SK-N-SH (cell line): ENCODE measurements around the gene PLCB1. TPM values are rescaled to one million over a fixed set of nuclear protein-coding genes. Genes with fewer than 3 reads are reported as not detected.

Experiments
- CTCF ChIA-PET: fragments of 300-600, 350-600 bp; formaldehyde crosslinking; extraction: SDS; loops from one replicate; lab custom pipeline; 2021; lab: Yijun Ruan, JAX
- POLR2A ChIA-PET: fragments of 350-600 bp; sonication (Branson Sonifier 250); formaldehyde crosslinking; extraction: SDS; loops from one replicate; lab custom pipeline; 2020; ENCODE audit warnings: antibody characterized with exemption, inconsistent platforms; lab: Yijun Ruan, JAX
- DNase-seq: peaks from one replicate; pipeline ENCODE4 v3.0.0; 2012
- H2AFZ ChIP-seq: fragments of 200-600 bp; sonication (generic); 2 replicates; pipeline ENCODE4 v1.8.1; 2016; ENCODE audit warnings: antibody characterized with exemption, mild to moderate bottlenecking, low read depth
- H3F3A ChIP-seq: fragments of 200-600 bp; sonication (generic); replicated peaks from 2 replicates; pipeline ENCODE3; 2016; ENCODE audit warnings: antibody characterized with exemption, mild to moderate bottlenecking; ENCODE audit not compliant: insufficient read depth
- H3K27ac ChIP-seq, 2 experiments: fragments of 200-500 bp in 1 of 2; fragments of 200-600 bp in 1 of 2; sonication (Bioruptor generic) in 1 of 2; sonication (generic), shearing (Covaris generic) in 1 of 2; 2 replicates each; pipeline versions ENCODE4 v1.5.1 to v1.6.1; 2014 to 2016; ENCODE audit warnings: low read depth in 2 of 2, inconsistent platforms in 1 of 2, low read length in 1 of 2, mild to moderate bottlenecking in 1 of 2, mixed read lengths in 1 of 2
- H3K27me3 ChIP-seq: fragments of 200-600 bp; sonication (generic), shearing (Covaris generic); 2 replicates; pipeline ENCODE4 v1.6.1; 2016; ENCODE audit warnings: mixed run types; ENCODE audit not compliant: insufficient read depth
- H3K36me3 ChIP-seq, 2 experiments: fragments of 200-500 bp in 1 of 2; fragments of 200-600 bp in 1 of 2; sonication (Bioruptor generic) in 1 of 2; sonication (generic) in 1 of 2; replicated peaks in 1 of 2; 2 replicates each; pipeline versions ENCODE3 to v1.5.1; 2014 to 2016; ENCODE audit warnings: low read length in 1 of 2, mild to moderate bottlenecking in 1 of 2; ENCODE audit not compliant: insufficient read depth in 2 of 2, control insufficient read depth in 1 of 2
- H3K4me1 ChIP-seq, 2 experiments: fragments of 200-500 bp in 1 of 2; fragments of 200-600 bp in 1 of 2; sonication (Bioruptor generic) in 1 of 2; sonication (generic), shearing (Covaris generic) in 1 of 2; 2 replicates each; pipeline versions ENCODE4 v1.5.1 to v1.6.1; 2014 to 2016; ENCODE audit warnings: low read depth in 1 of 2, low read length in 1 of 2, mixed run types in 1 of 2; ENCODE audit not compliant: insufficient read depth in 2 of 2, control insufficient read depth in 1 of 2
- H3K4me2 ChIP-seq: fragments of 200-600 bp; sonication (generic), shearing (Covaris generic); 2 replicates; pipeline ENCODE4 v1.6.1; 2017; ENCODE audit warnings: mixed run types
- H3K4me3 ChIP-seq, 2 experiments: fragments of 200-500 bp in 1 of 2; fragments of 200-600 bp in 1 of 2; sonication (Bioruptor generic) in 1 of 2; sonication (generic), shearing (Covaris generic) in 1 of 2; 2 replicates each; pipeline versions ENCODE4 v1.5.1 to v1.8.1; 2014 to 2016; ENCODE audit warnings: low read depth in 2 of 2, inconsistent platforms in 1 of 2, low read length in 1 of 2, mild to moderate bottlenecking in 1 of 2, mixed read lengths in 1 of 2, moderate library complexity in 1 of 2
- H3K79me2 ChIP-seq: fragments of 200-600 bp; sonication (generic); 2 replicates; pipeline ENCODE4 v1.8.1; 2017; ENCODE audit warnings: mild to moderate bottlenecking; ENCODE audit not compliant: insufficient read depth
- H3K9ac ChIP-seq: fragments of 200-600 bp; sonication (generic); 2 replicates; pipeline ENCODE4 v1.6.1; 2017; ENCODE audit warnings: mixed run types
- H3K9me2 ChIP-seq: fragments of 200-600 bp; sonication (generic); 2 replicates; pipeline ENCODE4 v1.6.1; 2017; ENCODE audit warnings: mixed run types
- H3K9me3 ChIP-seq: fragments of 200-600 bp; sonication (generic); 2 replicates; pipeline ENCODE4 v1.6.1; 2017; ENCODE audit warnings: mixed run types, mild to moderate bottlenecking, moderate library complexity
- H4K20me1 ChIP-seq: fragments of 200-600 bp; sonication (generic); 2 replicates; pipeline ENCODE4 v1.6.1; 2017; ENCODE audit warnings: mild to moderate bottlenecking, mixed run types; ENCODE audit not compliant: insufficient read depth
- CTCF ChIP-seq: fragments of 200-600 bp; sonication (generic); IDR thresholded peaks from 2 replicates; pipeline ENCODE4 v1.6.1; 2017; ENCODE audit warnings: antibody characterized with exemption, mild to moderate bottlenecking, moderate library complexity
- EP300 ChIP-seq, 2 experiments: IDR thresholded peaks; 2 replicates each; pipeline versions ENCODE4 v1.4.0 to v1.6.1; 2012; ENCODE audit warnings: borderline replicate concordance in 1 of 2, low read depth in 1 of 2, low read length in 1 of 2
- FOSL2 ChIP-seq: IDR thresholded peaks from 2 replicates; pipeline ENCODE4 v1.4.0; 2012; ENCODE audit warnings: low read depth, mild to moderate bottlenecking, moderate library complexity, borderline replicate concordance
- GATA2 ChIP-seq: sonication (generic); formaldehyde crosslinking; IDR thresholded peaks from 2 replicates; pipeline ENCODE4 v1.5.0; 2020; ENCODE audit warnings: mild to moderate bottlenecking, missing genetic modification reagents
- IRF3 ChIP-seq: fragments of 150-350 bp; IDR thresholded peaks from 2 replicates; pipeline ENCODE4 v1.6.1; 2016; ENCODE audit warnings: mild to moderate bottlenecking, low read depth, low read length
- JUND ChIP-seq: IDR thresholded peaks from 2 replicates; pipeline ENCODE4 v1.4.0; 2012
- MAX ChIP-seq: IDR thresholded peaks from 2 replicates; pipeline ENCODE4 v1.4.0; 2012; ENCODE audit warnings: low read depth
- NFIC ChIP-seq: IDR thresholded peaks from 2 replicates; pipeline ENCODE4 v1.4.0; 2012; ENCODE audit warnings: borderline replicate concordance
- NRF1 ChIP-seq: IDR thresholded peaks from 2 replicates; pipeline ENCODE4 v1.6.1; 2012; ENCODE audit warnings: low read depth, mild to moderate bottlenecking, low read length
- POLR2AphosphoS5 ChIP-seq: IDR thresholded peaks from 2 replicates; pipeline ENCODE4 v1.6.1; 2012; ENCODE audit warnings: low read depth, low read length
- RCOR1 ChIP-seq: fragments of 150-350 bp; IDR thresholded peaks from 2 replicates; pipeline ENCODE4 v1.6.1; 2017; ENCODE audit warnings: antibody characterized with exemption, low read length
- RFX5 ChIP-seq: IDR thresholded peaks from 2 replicates; pipeline ENCODE4 v1.6.1; 2012; ENCODE audit warnings: mild to moderate bottlenecking, improper control_type of control experiment, low read length
- RXRA ChIP-seq: IDR thresholded peaks from 2 replicates; pipeline ENCODE4 v1.4.0; 2012; ENCODE audit warnings: low read depth, mild to moderate bottlenecking, borderline replicate concordance
- SIN3A ChIP-seq: IDR thresholded peaks from 2 replicates; pipeline ENCODE4 v1.6.1; 2012; ENCODE audit warnings: low read depth, mild to moderate bottlenecking, low read length, moderate library complexity, borderline replicate concordance
- SMC3 ChIP-seq: IDR thresholded peaks from 2 replicates; pipeline ENCODE4 v1.6.1; 2012; ENCODE audit warnings: low read depth, low read length, improper control_type of control experiment
- TAF1 ChIP-seq: IDR thresholded peaks from 2 replicates; pipeline ENCODE4 v1.6.1; 2012; ENCODE audit warnings: low read depth, mild to moderate bottlenecking, low read length, moderate library complexity, borderline replicate concordance
- TEAD4 ChIP-seq: IDR thresholded peaks from 2 replicates; pipeline ENCODE4 v1.4.0; 2012; ENCODE audit warnings: mild to moderate bottlenecking, borderline replicate concordance; ENCODE audit not compliant: insufficient read depth
- YY1 ChIP-seq: IDR thresholded peaks from 2 replicates; pipeline ENCODE4 v1.4.0; 2012; ENCODE audit warnings: low read depth, mild to moderate bottlenecking
- WGBS: methylation state at CpG from one replicate; pipeline ENCODE4 v1.1.6; 2017; ENCODE audit warnings: low lambda C conversion rate; 5-methylcytosine and 5-hydroxymethylcytosine counted together
- polyA plus RNA-seq, 3 experiments: library from polyadenylated mRNA; depleted of rRNA; stranded (reverse); fragments of >200 nt; gene quantifications; 2 replicates each; pipeline ENCODE4 v1.2.3, GENCODE V29; 2012

PLCB1 gene
- polyA plus RNA-seq, 1 of the 3 experiments (the other 2 are of a cell fraction), result 10.5 TPM

GRCh38 chr20:8127553-8128255 lies 4.4 kb upstream of the PLCB1 start:
- ChIA-PET CTCF (interaction anchor here (0.6 to 20.5 kb wide), 6 partner anchors 77 to 593 kb away, joined by 3 to 269 read pairs (median 10); no protein-coding TSS in a partner anchor), POLR2A (no interaction called here)
- H3K9me2 ChIP-seq, result no peaks in the 10 kb centered on the region
- H3K4me1 ChIP-seq, result peaks cover 4 to 8% of the 10 kb centered on the region in 2 experiments; a peak in 3 of 4 replicates
- no peak for DNase-seq
- no peaks in the 10 kb centered on the region for H3K27me3 ChIP-seq
- H3K36me3 ChIP-seq, result no peaks in the 10 kb centered on the region
- no peak overlapping the region for H2AFZ ChIP-seq
- H3F3A ChIP-seq, result no peaks in the 10 kb centered on the region
- H3K9ac ChIP-seq, result no peak overlapping the region
- H3K4me3 ChIP-seq, result no peak overlapping the region
- TF ChIP-seq FOSL2, result no peak
- WGBS, result 86% methylated on average over 6 of the region's 6 CpGs
- no peaks in the 10 kb centered on the region for H4K20me1 ChIP-seq
- H3K27ac ChIP-seq, result no peak overlapping the region
- peaks cover 5% of the 10 kb centered on the region; the same call in 1 of the 2 replicates for H3K79me2 ChIP-seq
- no peak overlapping the region for H3K4me2 ChIP-seq
- H3K9me3 ChIP-seq, result no peaks in the 10 kb centered on the region

DNA sequence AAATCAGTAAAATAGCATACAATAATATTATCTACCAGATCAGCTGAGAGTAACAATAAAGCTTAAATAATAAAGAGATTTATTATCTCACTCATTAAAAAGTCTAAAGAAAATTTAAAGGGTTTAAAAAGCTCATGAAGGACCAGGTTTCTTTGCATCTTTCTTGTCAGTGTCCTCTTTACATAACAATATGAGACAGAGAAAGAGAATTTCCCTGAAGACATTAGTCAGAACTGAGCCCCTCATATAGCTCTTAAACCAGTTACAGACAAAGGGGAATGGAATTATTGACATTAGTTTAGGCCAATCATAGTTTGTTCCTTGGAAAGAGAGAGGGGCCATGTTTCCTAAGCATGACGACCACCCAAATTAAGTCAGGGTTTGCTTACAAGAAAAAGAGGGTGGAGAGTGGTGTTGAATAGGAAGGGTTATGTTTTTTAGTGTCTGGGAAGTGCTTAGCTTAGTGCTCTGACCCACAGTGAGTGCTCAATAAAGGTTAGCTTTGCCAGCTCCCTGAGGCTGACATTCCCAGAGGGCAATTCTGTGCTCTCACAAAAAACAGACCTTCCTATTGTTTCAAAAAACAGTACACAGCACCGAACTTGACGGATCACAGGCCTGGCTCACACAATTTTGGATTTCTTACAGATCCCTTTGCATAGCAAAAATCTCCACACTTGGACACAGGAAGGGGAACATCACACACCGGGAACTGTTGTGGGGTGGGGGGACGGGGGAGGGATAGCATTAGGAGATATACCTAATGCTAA lies 3.6 kb upstream of the PLCB1 start:
- 76% methylated on average over 5 of the region's 5 CpGs for WGBS
- CTCF ChIA-PET, result interaction anchor here (1.6 to 20.5 kb wide), 5 partner anchors 82 to 593 kb away, joined by 5 to 269 read pairs (median 11); no protein-coding TSS in a partner anchor

DNA sequence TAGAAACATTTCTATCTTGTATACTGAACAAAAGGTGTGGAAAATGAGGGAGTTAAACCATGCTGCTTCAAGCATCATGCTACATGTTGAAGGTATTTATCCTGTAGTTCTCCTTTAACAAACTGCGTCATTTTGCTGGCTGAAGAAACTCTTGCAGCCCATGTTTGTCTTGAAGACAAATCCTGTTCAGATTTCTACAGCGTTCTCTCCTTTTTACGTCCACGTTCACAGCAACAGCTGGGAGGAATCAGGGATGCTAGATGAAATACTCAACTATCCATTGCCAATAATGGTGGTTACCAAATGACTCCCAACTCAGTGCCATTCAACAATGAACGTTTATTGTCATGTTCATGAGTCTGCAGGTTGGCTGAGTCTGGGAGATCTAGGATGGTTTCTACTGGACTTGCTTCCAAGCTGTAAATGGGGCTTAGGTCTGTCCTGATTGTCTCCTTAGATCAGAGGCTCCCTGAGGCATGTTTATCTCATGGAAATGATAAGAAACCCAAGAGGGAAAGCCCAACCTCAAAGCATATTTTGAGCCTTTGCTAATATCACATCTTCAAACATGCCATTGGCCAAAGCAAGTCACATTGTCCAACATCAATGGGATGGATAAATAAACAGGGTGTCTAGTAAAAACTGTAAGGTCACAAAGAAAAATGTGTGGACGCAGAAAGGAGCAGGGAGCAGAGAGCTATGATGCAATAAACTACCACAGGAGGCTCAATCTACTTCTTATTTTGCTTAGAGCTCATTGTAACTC lies 2.7 kb upstream of the PLCB1 start:
- H3K27ac ChIP-seq, result no peak overlapping the region
- peaks cover 22% of the 10 kb centered on the region for H3K79me2 ChIP-seq
- no peak overlapping the region for H3K4me3 ChIP-seq
- no peaks in the 10 kb centered on the region for H3K9me3 ChIP-seq
- no peaks in the 10 kb centered on the region for H3F3A ChIP-seq
- no peak overlapping the region for H2AFZ ChIP-seq
- no peaks in the 10 kb centered on the region for H3K9me2 ChIP-seq
- H4K20me1 ChIP-seq, result no peaks in the 10 kb centered on the region
- DNase-seq, result no peak
- 74% methylated on average over 6 of the region's 6 CpGs for WGBS
- ChIA-PET POLR2A (no interaction called here), CTCF (interaction anchor here (1.0 to 20.5 kb wide), 3 partner anchors 32 to 592 kb away, joined by 3 to 269 read pairs (median 11); no protein-coding TSS in a partner anchor)
- H3K4me1 ChIP-seq, result peaks cover 15 to 16% of the 10 kb centered on the region in 2 experiments; a peak in 3 of 4 replicates
- H3K27me3 ChIP-seq, result no peaks in the 10 kb centered on the region
- H3K4me2 ChIP-seq, result no peak overlapping the region
- H3K36me3 ChIP-seq, result no peaks in the 10 kb centered on the region
- no peak overlapping the region for H3K9ac ChIP-seq
- no peak for TF ChIP-seq RXRA
- TF ChIP-seq MAX, result no peak
- TF ChIP-seq CTCF, result no peak
- TF ChIP-seq NFIC, result no peak
- TF ChIP-seq RFX5, result no peak
- TF ChIP-seq SIN3A, result no peak
- no peak for TF ChIP-seq FOSL2
- no peak for TF ChIP-seq IRF3
- TF ChIP-seq RCOR1, result no peak

More for the DNA sequence above, 3.6 kb upstream of the PLCB1 start:
- no peak for TF ChIP-seq RFX5
- TF ChIP-seq TEAD4, result no peak
- no peak for TF ChIP-seq JUND
- no peak for TF ChIP-seq POLR2AphosphoS5
- no peak for TF ChIP-seq FOSL2
- no peak for TF ChIP-seq TAF1
- no peak for TF ChIP-seq EP300 (IDR thresholded peaks at IDR 0.05; ENCODE audit: borderline replicate concordance in 1 of 2, low read depth in 1 of 2, low read length in 1 of 2)
- TF ChIP-seq GATA2 (CRISPR knock-in tag), result no peak
- no peak for TF ChIP-seq SMC3
- TF ChIP-seq RXRA, result no peak
- TF ChIP-seq NRF1, result no peak
- TF ChIP-seq YY1, result no peak
- POLR2A ChIA-PET, result no interaction called here
- Histone ChIP-seq H3K27me3 (no peaks in the 10 kb centered on the region), H2AFZ (no peak overlapping the region), H3F3A (no peaks in the 10 kb centered on the region), H3K9me3 (no peaks in the 10 kb centered on the region), H3K79me2 (peaks cover 13% of the 10 kb centered on the region), H3K9me2 (no peaks in the 10 kb centered on the region), H3K27ac (no peak overlapping the region), H3K4me1 (peaks cover 8 to 15% of the 10 kb centered on the region in 2 experiments; a peak in 3 of 4 replicates), H3K36me3 (no peaks in the 10 kb centered on the region), H3K4me2 (no peak overlapping the region), H4K20me1 (no peaks in the 10 kb centered on the region), H3K9ac (no peak overlapping the region), H3K4me3 (no peak overlapping the region)
- DNase-seq, result no peak
